Bronchus fibroblast of lung (primary cell): ENCODE measurements around the gene CYB561D1. TPM values are rescaled to one million over a fixed set of nuclear protein-coding genes. Genes with fewer than 3 reads are reported as not detected.

Experiments used
- total RNA-seq: library from RNA; depleted of rRNA; stranded (reverse); fragments of >200 nt; gene quantifications from 2 replicates; pipeline ENCODE4 v1.2.3, GENCODE V29; 2015

Gene CYB561D1, protein sequence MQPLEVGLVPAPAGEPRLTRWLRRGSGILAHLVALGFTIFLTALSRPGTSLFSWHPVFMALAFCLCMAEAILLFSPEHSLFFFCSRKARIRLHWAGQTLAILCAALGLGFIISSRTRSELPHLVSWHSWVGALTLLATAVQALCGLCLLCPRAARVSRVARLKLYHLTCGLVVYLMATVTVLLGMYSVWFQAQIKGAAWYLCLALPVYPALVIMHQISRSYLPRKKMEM
- total RNA-seq = 3.1 and 3.2 TPM in 2 replicates

DNA sequence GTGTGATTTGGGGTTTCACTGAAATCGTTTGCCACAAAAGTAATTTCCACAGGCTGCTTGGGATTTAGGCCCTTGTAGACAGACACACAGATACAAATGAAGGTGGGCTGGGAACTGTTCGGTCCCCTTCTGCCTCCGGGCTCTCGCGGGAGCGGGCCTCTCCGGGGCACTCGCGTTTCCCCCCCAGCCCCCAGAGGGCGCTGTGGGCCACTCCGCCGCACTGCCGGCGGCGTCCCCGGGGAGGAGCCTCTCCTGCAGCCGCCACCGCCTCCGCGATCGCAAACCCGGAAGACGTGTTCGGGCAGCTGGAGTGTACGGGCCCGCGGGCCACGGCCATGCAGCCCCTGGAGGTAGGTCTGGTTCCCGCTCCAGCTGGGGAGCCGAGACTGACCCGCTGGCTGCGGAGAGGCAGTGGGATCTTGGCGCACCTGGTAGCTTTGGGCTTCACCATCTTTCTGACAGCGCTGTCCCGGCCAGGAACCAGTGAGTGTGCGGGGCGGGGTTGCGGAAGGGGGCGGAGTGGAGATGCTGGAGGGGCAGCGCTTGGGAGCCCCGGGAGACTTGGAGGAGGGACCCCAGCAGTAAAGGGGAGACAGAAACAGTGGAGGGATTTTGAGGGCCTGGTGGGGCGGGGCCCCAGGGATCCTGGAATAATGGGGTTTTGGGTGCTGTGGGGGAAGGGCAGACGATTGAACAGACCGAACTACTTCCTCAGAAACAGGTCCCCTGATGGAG lies at the start of gene CYB561D1:
CYB561D1 (plus strand) TSS at position 290 of the 735 bp plus-strand sequence; CDS start at position 336, 46 bp downstream.

DNA sequence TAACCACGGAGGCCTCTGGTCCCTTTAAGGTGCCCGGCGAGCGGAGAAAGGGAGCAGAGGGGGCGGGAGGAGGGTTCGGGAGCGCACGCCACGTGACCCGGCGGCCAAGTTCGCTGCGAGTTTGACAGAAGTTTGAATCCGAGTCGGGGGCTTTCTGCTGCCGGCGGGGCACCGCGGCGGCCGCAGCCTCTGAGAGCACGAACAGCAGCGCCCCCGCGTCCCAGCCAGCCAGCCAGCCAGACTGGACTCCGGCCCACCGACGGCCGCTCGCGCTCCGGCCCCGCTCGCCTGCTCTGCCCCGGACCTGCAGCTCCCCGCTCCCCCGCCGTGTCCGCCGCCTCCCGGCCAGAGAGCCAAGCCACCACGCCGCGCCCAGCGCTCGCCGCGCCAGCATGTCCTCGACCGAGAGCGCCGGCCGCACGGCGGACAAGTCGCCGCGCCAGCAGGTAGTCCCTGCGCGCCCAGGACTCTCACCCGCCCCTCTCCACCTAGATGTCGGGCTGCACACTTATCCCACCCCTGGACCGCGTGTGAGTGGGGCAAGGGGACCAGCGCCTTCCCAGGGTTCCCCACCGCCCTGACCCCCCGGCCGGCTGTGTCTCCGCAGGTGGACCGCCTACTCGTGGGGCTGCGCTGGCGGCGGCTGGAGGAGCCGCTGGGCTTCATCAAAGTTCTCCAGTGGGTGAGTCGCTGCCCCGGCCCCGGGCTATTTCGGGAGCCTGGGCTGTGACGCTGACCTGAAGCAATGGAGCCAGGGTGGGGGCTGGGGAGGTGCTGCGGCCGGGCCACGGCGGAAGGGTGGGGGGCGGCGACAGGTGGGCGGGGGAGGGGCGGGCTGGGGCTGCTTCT lies 27.2 kb upstream of the CYB561D1 start, which contains the start of gene SYPL2:
SYPL2 (plus strand) TSS at position 95 of the 849 bp plus-strand sequence; CDS start at position 393, 298 bp downstream.

DNA sequence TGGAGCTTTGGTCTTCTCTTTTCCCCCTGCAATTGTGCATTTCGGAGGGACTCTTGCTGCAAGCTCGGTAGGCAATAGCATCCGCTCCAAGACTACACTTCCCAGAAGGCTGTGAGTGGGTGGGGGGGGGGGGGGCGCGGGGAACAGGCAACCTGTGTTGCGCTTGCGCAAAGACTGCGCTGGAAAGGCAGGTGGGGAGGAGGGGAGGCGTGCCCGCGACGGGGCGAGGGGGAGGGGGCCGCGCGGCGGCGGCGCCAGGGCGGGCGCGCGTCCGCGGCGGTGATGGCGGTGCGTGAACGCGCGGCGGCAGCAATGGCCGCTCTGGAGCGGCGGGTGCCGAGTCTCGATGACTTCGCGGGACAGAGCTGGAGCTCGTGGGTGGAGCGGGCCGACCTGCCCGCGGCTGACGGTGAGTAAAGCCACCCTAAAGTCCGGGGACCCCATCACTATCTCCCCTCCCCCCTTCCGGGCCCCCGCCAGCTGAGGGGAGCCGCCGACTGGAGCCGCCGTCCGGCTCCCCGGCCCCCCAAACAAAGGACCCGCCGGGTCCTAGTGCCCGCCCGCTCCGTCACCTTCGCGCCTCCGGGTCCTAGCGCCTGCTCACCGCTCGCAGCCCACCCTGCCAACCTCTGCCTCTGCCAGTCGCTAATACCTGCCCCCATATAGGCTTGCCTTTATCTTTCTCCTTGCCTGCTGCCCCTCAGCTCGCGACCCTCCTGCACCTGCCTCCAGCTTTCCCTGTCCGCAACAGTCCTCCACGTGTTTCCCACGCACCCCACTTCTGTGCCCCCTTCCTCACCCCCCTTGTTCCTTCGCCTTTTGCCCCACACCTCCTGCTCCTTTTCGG lies 10.0 kb upstream of the CYB561D1 start, which contains the start of gene ATXN7L2:
ATXN7L2 (plus strand) TSS at position 234 of the 847 bp plus-strand sequence; CDS start at position 283, 49 bp downstream.

DNA sequence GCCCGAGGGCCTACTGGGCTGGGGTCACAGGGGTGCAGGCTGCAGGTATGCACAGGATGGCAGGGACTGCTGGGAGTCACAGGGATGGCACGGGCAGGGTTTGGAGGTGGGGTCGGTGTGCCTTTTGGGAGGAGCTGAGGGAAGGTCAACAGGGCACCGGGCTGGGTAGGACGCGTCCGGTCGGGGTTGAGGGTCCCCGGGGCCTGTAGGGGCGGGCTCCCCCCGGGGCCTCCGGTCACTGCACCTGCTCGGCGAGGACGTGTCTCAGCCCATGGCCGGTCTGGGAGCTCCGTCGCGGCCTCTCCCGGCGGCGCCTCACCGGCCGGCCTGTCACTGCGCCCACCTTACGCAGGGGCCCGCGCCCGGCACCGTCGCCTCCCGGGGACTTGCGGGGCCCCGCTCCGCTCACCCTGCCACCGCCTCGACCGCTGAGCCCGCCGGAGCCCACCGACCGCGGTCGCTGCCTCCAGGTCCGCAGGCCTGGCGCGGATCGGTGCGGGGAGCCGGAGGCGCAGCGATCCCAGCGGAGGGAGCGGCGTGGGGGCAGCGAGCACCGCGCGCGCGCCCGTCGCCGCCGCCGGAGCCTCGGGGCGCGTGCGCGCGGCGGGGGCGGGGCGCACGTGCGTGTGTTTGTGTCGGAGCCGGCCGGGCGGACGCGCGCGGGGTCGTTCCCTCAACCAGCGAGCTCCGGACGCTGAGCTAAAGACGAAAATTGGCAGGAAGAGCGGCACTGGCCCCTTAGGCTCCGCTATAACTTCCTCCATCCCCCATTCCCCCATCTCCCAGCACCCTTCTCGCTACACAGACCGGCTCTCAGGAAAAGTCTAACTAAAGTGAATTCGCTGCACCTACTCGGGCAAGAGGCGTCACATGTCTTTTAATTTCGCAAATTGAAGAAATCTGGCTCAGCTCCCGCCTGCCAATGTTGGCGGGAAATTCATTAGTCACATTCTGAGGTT lies 15.6 kb downstream of the CYB561D1 start, which contains the start of gene AMIGO1:
AMIGO1 (minus strand) TSS at position 552 of the 959 bp plus-strand sequence. CDS start 815 bp downstream, outside the sequence.

DNA sequence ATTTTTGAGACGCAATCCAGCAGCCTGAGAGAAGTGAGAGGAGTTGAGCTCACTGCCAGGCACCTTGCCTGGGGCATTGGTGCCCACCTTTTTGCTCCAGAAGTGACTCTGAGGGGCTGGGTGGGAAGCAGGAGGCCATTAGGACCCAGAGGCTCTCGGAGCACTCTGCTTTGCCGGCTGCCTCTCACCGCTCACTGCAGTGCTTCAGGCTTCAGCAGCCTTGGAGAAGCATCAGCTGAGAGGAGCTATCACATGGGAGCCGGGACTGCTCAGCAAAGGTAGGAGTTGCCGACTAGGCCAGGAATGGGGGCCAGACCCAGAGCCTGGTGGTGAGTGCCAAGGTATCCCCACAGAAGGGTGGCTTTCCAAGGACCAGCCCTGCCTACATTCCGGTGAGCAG lies 45.8 kb downstream of the CYB561D1 start, which contains the start of gene GPR61:
GPR61 (plus strand) TSS at position 197 of the 400 bp plus-strand sequence. CDS start 3,151 bp downstream, outside the sequence.

DNA sequence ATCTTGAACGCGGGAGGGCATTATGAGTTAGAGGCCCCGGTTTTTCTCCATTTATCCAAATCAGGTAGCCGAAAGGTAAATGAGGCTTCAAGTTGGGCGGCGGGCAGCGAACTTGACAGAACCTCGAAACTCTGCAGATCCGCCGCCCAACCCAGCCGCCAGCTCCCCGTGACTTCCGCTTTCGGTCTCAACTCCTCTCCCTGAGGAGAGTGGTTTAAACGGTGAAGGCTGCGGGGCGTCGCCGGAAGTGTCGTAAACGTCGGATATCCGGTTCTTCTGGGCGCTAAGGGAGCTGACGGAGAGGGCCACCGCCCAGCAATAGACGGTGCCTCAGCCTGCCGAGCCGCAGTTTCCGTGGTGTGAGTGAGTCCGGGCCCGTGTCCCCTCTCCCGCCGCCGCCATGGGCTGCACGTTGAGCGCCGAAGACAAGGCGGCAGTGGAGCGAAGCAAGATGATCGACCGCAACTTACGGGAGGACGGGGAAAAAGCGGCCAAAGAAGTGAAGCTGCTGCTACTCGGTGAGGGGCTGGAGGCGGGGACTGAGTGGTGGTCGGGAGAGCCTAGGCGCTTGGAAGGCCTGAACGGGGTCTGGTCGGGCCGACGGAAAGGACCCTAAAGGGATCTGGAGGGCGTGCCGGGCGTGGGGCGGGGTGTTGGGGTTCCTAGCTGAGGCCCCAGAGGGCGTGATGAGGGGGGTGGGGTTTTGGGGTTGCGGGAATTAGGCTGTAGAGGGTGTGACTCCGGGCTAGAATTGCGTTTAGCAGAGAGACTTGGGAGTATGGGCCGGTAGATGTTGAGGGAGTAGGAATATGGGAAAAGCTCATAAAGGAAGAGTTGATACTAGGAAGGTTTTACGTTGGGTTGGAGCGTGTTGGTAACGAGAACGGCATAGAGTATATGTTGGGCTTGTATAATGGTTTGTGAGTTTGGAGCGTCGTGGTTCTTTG lies 54.7 kb downstream of the CYB561D1 start, which contains the start of gene GNAI3:
GNAI3 (plus strand) TSS at position 295 of the 947 bp plus-strand sequence; CDS start at position 401, 106 bp downstream.

Other genes starting within 250 kb of the CYB561D1 start
- 1.5 TPM in 2 replicates for gene CELSR2, start 244.6 kb upstream of the CYB561D1 start, total RNA-seq
- gene PSRC1, start 210.9 kb upstream of the CYB561D1 start, total RNA-seq = 50.4 TPM in 2 replicates
- not detected in 2 replicates for gene MYBPHL, start 187.1 kb upstream of the CYB561D1 start, total RNA-seq
- gene SORT1, start 96.2 kb upstream of the CYB561D1 start, total RNA-seq = 15.5 and 17.7 TPM in 2 replicates
- 34.6 and 35.2 TPM in 2 replicates for gene PSMA5, start 67.6 kb upstream of the CYB561D1 start, total RNA-seq
- gene SYPL2, start 27.5 kb upstream of the CYB561D1 start, total RNA-seq = 0.15 and 0.17 TPM in 2 replicates
- gene ATXN7L2, start 10.2 kb upstream of the CYB561D1 start, total RNA-seq = 3.9 and 5.2 TPM in 2 replicates
- 0.89 and 1.0 TPM in 2 replicates for gene AMIGO1, start 15.6 kb downstream of the CYB561D1 start, total RNA-seq
- not detected in 2 replicates for gene GPR61, start 45.8 kb downstream of the CYB561D1 start, total RNA-seq
- gene GNAI3, start 54.5 kb downstream of the CYB561D1 start, total RNA-seq = 7.4 and 8.4 TPM in 2 replicates
- gene GNAT2, start 125.5 kb downstream of the CYB561D1 start, total RNA-seq = 0.30 TPM in 1 of 2 replicates, not detected in the other
- gene AMPD2, start 125.7 kb downstream of the CYB561D1 start, total RNA-seq = 53.4 and 67.1 TPM in 2 replicates
- gene GSTM4, start 162.0 kb downstream of the CYB561D1 start, total RNA-seq = 20.2 and 20.7 TPM in 2 replicates
- 17.7 and 19.0 TPM in 2 replicates for gene GSTM2, start 174.0 kb downstream of the CYB561D1 start, total RNA-seq
- gene GSTM1, start 193.7 kb downstream of the CYB561D1 start, total RNA-seq = not detected in 2 replicates
- 2.8 and 6.4 TPM in 2 replicates for gene GSTM5, start 218.2 kb downstream of the CYB561D1 start, total RNA-seq
- 28.4 and 32.3 TPM in 2 replicates for gene GSTM3, start 246.9 kb downstream of the CYB561D1 start, total RNA-seq